22Rv1 (cell line): ENCODE results near the gene CETN2.

Source experiments
- H3K27ac ChIP-seq: fragments of 450-650 bp; 2 replicates; pipeline ENCODE4 v1.5.1; 2017
- ZFX ChIP-seq: fragments of 450-650 bp; IDR thresholded peaks from 2 replicates; pipeline ENCODE4 v1.6.1; 2017; ENCODE audit warnings: antibody characterized with exemption, borderline replicate concordance
- TF ChIP-seq, protein P1 (sequence below): fragments of 450-650 bp; IDR thresholded peaks from 2 replicates; pipeline ENCODE4 v1.5.1; 2017; ENCODE audit warnings: mild to moderate bottlenecking

The CETN2 gene

DNA sequence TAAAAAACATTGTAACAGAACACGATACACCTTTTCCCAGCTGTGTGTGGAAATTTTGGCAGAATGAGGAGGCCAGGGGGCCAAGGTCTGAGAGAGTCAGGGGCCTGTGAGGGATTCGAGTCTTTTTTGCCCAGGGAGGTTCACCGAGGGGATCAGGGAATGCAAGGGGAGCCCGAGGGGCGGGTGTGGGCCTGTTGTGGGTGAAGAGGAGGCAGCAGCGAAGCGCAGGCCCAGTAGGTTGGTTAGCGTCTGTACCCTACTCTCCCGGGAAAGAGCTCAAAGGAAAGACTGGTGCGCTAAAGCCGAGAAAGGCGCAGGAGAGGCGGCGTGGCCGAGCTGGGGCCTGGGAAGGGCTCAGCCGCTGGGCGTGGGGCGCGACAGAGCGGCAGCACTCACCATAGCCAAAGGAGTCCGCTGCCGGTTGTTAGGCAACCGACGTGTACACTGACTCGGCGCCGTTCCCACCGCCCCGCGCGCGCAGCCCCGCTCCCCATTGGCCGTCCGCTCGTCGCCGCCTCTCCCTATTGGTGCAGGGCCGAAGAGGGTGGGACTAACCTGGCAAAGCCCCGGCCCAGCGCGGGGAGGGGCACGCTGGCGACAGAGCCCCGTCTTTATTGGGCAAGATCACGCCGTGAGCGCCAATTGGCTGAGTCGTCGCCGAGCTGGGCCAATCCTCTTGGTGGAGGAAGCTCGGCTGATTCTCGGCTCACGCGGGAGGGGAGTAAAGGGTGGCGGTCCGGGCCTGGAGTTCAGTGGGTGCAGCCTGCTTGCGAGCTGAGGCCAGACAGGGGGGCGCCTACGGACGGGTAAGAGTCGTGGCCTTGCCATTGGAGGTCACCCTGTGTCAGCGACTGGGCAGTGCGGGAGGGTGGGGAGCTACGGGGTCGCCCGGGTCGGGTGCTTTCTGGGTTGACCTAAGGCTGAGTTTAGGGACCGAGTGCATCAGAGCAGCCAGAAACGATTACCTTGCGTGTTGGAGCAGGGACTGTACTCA, at the start of gene CETN2, which contains the start of gene NSDHL:
Gene CETN2 (minus strand): TSS at position 446 of the 994 bp plus-strand sequence. CDS start 47 bp downstream, at position 399.
Gene NSDHL (plus strand): TSS at position 752 of the 994 bp plus-strand sequence. CDS start 15,262 bp downstream, outside the sequence.
- H3K27ac ChIP-seq, result peak within 1 kb of the TSS; percentile 47
- TF ChIP-seq, protein P1, sequence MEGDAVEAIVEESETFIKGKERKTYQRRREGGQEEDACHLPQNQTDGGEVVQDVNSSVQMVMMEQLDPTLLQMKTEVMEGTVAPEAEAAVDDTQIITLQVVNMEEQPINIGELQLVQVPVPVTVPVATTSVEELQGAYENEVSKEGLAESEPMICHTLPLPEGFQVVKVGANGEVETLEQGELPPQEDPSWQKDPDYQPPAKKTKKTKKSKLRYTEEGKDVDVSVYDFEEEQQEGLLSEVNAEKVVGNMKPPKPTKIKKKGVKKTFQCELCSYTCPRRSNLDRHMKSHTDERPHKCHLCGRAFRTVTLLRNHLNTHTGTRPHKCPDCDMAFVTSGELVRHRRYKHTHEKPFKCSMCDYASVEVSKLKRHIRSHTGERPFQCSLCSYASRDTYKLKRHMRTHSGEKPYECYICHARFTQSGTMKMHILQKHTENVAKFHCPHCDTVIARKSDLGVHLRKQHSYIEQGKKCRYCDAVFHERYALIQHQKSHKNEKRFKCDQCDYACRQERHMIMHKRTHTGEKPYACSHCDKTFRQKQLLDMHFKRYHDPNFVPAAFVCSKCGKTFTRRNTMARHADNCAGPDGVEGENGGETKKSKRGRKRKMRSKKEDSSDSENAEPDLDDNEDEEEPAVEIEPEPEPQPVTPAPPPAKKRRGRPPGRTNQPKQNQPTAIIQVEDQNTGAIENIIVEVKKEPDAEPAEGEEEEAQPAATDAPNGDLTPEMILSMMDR, result no peak
- TF ChIP-seq ZFX, result no peak

DNA sequence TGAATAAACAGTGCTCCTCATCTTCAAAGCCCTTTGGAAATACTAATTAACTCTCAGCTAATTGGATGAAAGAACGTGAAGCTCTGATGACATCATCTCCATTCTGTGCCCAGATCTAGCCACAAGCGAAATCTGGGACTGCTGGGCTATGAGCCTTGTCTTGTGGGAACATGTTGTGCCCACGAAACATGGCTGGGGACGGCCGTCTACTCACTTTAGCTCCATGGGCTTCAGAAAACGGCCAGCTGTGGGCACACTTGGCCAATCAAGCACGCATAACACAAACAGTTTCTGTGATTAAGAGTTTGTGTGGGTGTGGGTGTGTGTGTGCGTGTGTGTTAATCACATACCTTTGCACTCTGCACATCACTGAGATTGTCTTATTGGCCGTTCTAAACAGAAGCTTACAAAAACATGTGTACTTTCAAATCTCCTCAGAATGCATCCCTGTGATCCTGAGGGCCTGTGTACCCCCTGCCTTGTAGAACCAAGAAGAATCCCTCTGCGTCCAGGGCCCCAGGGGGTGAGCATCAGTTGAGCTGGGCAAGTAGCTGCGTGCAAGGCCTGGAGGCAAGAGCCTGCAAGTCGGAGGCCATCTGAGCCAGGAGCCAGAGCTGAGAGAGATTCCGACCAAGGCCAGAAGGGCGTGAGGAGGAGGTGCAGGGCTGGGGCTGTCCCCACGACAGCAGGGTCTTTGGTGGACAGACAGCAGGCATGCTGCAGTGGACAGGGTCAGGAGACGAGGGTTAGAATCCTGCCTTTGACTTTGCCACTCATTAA, 48.6 kb upstream of the CETN2 start:
- H3K27ac ChIP-seq, result no peak overlapping the region
- no peak for TF ChIP-seq ZFX
- TF ChIP-seq, protein P1, result no peak

DNA sequence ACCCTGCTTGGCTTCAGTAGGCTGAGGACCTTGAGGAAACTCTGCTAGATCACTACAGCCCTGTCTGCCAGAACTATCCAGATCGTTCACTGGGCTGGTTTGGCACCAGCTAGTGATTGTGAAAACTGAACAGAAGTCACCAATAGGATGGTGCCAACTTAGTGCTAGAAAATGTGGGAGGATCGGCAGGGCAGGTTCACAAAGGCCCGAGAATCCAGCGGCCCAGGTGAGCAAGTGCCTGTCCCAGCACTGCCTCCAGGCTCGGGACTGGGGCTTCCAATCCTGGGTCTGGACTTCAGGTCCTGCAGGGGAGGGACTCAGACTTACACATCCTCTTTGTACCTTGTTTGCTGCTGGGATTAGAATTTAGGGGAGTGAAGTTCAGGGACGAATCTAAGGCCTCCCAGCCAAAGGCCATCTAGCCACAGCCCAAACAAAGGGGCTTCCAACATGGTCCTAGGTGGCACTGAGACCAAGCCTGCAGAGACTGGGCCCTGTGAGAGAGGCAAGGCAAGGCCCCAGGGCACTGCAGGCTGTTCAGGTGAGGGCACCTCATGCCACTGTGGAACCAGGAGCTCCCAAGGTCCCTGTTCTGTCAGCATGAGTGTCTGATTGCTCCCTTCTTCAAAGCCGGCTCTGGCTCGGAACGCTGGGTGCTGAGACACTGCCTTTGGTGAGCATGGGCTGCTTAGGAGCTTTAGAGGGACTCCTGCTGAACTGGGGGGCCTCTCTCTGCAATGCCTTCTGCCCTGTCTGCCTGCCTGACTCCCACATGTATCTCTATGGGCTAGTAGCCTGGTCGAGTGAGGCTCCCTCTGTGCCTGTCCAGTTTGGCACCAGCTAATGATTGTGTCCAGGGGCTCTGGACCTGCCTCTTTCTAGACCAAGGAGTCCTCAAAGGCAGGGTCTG, 46.6 kb upstream of the CETN2 start:
- TF ChIP-seq, protein P1, result no peak
- TF ChIP-seq ZFX, result no peak

GRCh38 chrX:152873361-152873760, 42.8 kb upstream of the CETN2 start:
- no peak for TF ChIP-seq ZFX
- TF ChIP-seq, protein P1, result no peak
- H3K27ac ChIP-seq, result no peak overlapping the region

More for the DNA sequence above, 46.6 kb upstream of the CETN2 start:
- no peak overlapping the region for H3K27ac ChIP-seq

- no peak for TF ChIP-seq ZFX
- TF ChIP-seq, protein P1, result no peak
- H3K27ac ChIP-seq, result no peak overlapping the region
These were observed 42.0 kb upstream of the CETN2 start for GRCh38 chrX:152872522-152872921.

DNA sequence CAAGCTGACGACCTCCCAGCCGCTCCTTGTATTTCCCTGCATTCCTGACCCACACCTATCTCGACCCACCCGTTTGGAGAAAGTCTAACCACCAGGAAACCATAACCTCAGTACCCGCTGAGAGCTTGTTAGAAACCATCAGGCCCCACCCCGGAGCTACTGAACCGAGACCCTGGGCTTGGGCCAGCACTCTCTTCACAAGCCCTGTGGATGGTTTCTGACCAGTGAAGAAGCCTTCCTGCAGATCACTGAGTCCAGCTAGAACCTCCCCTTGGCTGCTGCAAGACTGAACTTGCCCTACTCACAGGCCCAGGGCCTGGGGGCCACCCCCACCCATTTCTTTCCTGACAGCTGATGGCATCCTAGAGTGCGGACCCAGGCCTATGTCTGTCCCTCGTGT, 40.7 kb upstream of the CETN2 start:
- no peak overlapping the region for H3K27ac ChIP-seq
- TF ChIP-seq, protein P1, result no peak
